ENCODE data around the gene GSS.

GRCh38 chr20:34995696-34996095 is 40.1 kb upstream of the GSS start:
- TF ChIP-seq POLR2A (IDR thresholded peaks at IDR 0.05) (no peak), CTCF (IDR thresholded peaks at IDR 0.05) (no peak)

Data from heart left ventricle (tissue), 13 donors.